Measurements from ENCODE around the gene GABRG3. TPM values are rescaled to one million over a fixed set of nuclear protein-coding genes. Genes with fewer than 3 reads are reported as not detected.

The GABRG3 gene
- total and polyA plus RNA-seq, 2 donors from 2014 or later = not detected

DNA sequence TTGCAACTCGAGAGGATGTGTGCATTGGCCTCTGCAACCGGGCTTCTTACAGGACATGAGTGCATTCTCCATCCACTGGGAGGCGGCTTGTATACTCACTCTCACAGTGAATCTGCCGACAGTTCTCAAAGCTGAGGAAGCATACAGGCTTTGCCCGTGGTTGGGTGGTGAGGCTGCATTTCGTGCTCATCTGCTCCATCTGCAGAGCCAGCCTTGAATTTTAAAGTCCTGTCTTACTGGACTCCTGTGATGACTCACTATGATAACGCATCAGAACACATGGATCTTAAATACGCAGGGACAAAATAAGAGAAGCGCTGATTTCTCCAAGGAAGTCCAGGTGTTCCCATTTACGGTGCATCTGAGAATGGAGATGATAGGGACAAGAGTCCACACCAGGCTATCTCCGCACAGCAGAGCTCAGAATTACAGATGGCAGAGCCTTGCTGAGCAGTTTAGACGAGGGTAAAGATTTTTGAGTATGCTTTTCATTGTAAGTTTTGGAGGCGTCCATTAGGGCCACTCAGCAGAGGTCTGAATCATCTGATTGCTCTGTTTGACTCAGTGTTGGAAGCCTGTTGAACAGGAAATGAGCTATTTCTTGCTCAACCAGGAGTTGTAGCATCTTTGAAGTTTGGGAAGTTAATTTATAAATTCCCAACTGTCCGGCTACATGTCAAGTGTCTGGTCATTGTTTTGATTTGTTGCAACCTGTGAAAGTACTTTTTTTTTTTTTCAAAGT, 87.1 kb downstream of the GABRG3 start:
- H3K9ac ChIP-seq (ENCODE audit: low read length in 3 of 3) = no peak overlapping the region
- no peaks in the 10 kb centered on the region for H3K36me3 ChIP-seq (ENCODE audit: control insufficient read depth in 2 of 3, insufficient read depth in 3 of 3, low read length in 3 of 3)
- H3K9me3 ChIP-seq (ENCODE audit: control insufficient read depth in 2 of 3, insufficient read depth in 1 of 3, low read length in 3 of 3) = no peaks in the 10 kb centered on the region
- H3K4me3 ChIP-seq (ENCODE audit: low read length in 3 of 3) = no peak overlapping the region
- peaks cover 0 to 3% (median 0%) of the 10 kb centered on the region in 3 donors for H3K4me1 ChIP-seq (ENCODE audit: control insufficient read depth in 2 of 3, insufficient read depth in 2 of 3, low read depth in 1 of 3, low read length in 3 of 3)
- no peak for DNase-seq
- no peak for FAIRE-seq
- H3K27ac ChIP-seq (ENCODE audit: low read depth in 2 of 2, low read length in 2 of 2) = no peak overlapping the region
- intact Hi-C loops (cut with DNase I) = no loop called here
- H3K27me3 ChIP-seq (ENCODE audit: control insufficient read depth, insufficient read depth, low read length) = no peaks in the 10 kb centered on the region
- TF ChIP-seq, protein P1, sequence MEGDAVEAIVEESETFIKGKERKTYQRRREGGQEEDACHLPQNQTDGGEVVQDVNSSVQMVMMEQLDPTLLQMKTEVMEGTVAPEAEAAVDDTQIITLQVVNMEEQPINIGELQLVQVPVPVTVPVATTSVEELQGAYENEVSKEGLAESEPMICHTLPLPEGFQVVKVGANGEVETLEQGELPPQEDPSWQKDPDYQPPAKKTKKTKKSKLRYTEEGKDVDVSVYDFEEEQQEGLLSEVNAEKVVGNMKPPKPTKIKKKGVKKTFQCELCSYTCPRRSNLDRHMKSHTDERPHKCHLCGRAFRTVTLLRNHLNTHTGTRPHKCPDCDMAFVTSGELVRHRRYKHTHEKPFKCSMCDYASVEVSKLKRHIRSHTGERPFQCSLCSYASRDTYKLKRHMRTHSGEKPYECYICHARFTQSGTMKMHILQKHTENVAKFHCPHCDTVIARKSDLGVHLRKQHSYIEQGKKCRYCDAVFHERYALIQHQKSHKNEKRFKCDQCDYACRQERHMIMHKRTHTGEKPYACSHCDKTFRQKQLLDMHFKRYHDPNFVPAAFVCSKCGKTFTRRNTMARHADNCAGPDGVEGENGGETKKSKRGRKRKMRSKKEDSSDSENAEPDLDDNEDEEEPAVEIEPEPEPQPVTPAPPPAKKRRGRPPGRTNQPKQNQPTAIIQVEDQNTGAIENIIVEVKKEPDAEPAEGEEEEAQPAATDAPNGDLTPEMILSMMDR (IDR thresholded peaks at IDR 0.05; ENCODE audit: borderline replicate concordance, extremely low read depth, insufficient read depth) = no peak

DNA sequence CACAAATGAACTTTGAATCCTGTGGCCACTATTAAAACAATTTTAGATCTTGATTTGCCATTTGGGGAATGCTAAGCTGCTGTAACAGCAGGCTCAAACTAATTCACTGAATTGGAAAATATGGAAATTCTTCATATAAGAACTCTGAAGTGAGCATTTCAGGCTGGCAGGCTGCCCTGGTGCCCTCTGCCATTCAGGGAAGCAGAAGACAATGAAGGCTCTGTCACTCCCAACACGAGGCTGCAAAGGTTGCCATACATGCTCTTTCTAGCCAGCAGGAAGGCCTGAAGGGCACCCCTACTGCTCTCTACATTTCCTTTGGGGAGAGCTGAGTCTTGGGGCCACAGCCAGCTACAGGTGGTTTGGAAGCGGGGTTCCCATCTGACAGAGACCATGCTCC, 88.0 kb downstream of the GABRG3 start:
- Histone ChIP-seq H3K4me3 (ENCODE audit: low read length in 3 of 3) (no peak overlapping the region), H3K4me1 (ENCODE audit: control insufficient read depth in 2 of 3, insufficient read depth in 2 of 3, low read depth in 1 of 3, low read length in 3 of 3) (peaks cover 0 to 3% (median 0%) of the 10 kb centered on the region in 3 donors), H3K9ac (ENCODE audit: low read length in 3 of 3) (no peak overlapping the region), H3K9me3 (ENCODE audit: control insufficient read depth in 2 of 3, insufficient read depth in 1 of 3, low read length in 3 of 3) (no peaks in the 10 kb centered on the region), H3K27ac (ENCODE audit: low read depth in 2 of 2, low read length in 2 of 2) (no peak overlapping the region), H3K36me3 (ENCODE audit: control insufficient read depth in 2 of 3, insufficient read depth in 3 of 3, low read length in 3 of 3) (no peaks in the 10 kb centered on the region), H3K27me3 (ENCODE audit: control insufficient read depth, insufficient read depth, low read length) (no peaks in the 10 kb centered on the region)
- FAIRE-seq (no peak), DNase-seq (no peak)
- TF ChIP-seq, protein P1 (IDR thresholded peaks at IDR 0.05; ENCODE audit: borderline replicate concordance, extremely low read depth, insufficient read depth) = no peak
- intact Hi-C loops (cut with DNase I) = no loop called here

DNA sequence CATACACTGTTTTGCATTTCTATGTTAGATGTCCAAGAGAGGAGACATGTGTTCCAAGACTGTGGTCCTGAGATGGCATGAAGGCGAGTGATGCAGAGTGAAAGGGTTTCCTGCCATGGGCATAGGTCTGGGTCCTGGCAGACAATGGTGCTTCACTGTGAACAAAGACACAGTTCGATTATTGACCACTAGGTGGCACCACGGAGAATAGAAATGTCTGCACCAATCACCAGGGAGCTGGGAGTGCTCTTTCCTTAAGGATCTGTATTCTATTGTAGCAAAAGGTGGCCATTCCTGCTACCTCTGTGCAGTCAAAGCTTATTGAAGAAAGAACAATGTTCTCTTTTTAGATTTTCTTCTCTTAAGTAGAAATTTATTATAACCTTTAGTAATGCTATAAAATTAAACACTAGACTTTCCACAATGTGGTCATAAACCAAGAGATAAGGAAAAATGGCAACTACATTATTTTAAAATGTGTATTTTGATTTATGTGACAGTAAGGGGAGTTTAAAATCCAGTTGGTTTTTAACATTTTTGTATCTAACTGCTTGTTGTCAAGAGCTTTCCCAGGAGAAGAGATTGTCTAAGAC, 88.7 kb downstream of the GABRG3 start:
- H3K36me3 ChIP-seq (ENCODE audit: control insufficient read depth in 2 of 3, insufficient read depth in 3 of 3, low read length in 3 of 3) = no peaks in the 10 kb centered on the region
- H3K27ac ChIP-seq (ENCODE audit: low read depth in 2 of 2, low read length in 2 of 2) = no peak overlapping the region
- H3K9ac ChIP-seq (ENCODE audit: low read length in 3 of 3) = no peak overlapping the region
- no peaks in the 10 kb centered on the region for H3K9me3 ChIP-seq (ENCODE audit: control insufficient read depth in 2 of 3, insufficient read depth in 1 of 3, low read length in 3 of 3)
- TF ChIP-seq, protein P1 (IDR thresholded peaks at IDR 0.05; ENCODE audit: borderline replicate concordance, extremely low read depth, insufficient read depth) = peak; percentile 66
- H3K27me3 ChIP-seq (ENCODE audit: control insufficient read depth, insufficient read depth, low read length) = no peaks in the 10 kb centered on the region
- FAIRE-seq (peak; percentile 30), DNase-seq (peak in 4 of 5 donors; percentile 57 to 79 (median 63))
- H3K4me1 ChIP-seq (ENCODE audit: control insufficient read depth in 2 of 3, insufficient read depth in 2 of 3, low read depth in 1 of 3, low read length in 3 of 3) = peaks cover 0 to 3% (median 0%) of the 10 kb centered on the region in 3 donors
- intact Hi-C loops (cut with DNase I) = loop anchor here (10.0 kb wide), 1 partner anchor 295 kb away; no protein-coding TSS in a partner anchor
- H3K4me3 ChIP-seq (ENCODE audit: low read length in 3 of 3) = no peak overlapping the region
